ENCODE results near the gene MBOAT2. TPM values are rescaled to one million over a fixed set of nuclear protein-coding genes. Genes with fewer than 3 reads are reported as not detected.

The MBOAT2 gene
- total and polyA plus RNA-seq, 3 donors from 2014 or later, result 21.2 to 24.8 (median 24.2) TPM

- intact Hi-C loops (cut with DNase I; ENCODE audit: low total_unique reads), result no loop called here
- 52 to 61% methylated on average over 1 of the region's 1 CpG for WGBS, 2 donors
- H3K4me1 ChIP-seq, result no peaks in the 10 kb centered on the region
- no peaks in the 10 kb centered on the region for H3K36me3 ChIP-seq (ENCODE audit: low read depth, missing control alignments)
- no peaks in the 10 kb centered on the region for H3K27me3 ChIP-seq
- no peak for DNase-seq
- TF ChIP-seq, protein P1, sequence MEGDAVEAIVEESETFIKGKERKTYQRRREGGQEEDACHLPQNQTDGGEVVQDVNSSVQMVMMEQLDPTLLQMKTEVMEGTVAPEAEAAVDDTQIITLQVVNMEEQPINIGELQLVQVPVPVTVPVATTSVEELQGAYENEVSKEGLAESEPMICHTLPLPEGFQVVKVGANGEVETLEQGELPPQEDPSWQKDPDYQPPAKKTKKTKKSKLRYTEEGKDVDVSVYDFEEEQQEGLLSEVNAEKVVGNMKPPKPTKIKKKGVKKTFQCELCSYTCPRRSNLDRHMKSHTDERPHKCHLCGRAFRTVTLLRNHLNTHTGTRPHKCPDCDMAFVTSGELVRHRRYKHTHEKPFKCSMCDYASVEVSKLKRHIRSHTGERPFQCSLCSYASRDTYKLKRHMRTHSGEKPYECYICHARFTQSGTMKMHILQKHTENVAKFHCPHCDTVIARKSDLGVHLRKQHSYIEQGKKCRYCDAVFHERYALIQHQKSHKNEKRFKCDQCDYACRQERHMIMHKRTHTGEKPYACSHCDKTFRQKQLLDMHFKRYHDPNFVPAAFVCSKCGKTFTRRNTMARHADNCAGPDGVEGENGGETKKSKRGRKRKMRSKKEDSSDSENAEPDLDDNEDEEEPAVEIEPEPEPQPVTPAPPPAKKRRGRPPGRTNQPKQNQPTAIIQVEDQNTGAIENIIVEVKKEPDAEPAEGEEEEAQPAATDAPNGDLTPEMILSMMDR (IDR thresholded peaks at IDR 0.05), result no peak
- no peak for TF ChIP-seq POLR2A (IDR thresholded peaks at IDR 0.05)
- H3K9me3 ChIP-seq, result no peaks in the 10 kb centered on the region
- H3K27ac ChIP-seq, result no peak overlapping the region
- H3K4me3 ChIP-seq, result no peak overlapping the region
These were observed 110.0 kb downstream of the MBOAT2 start for GRCh38 chr2:8893474-8893873.

GRCh38 chr2:8892111-8892510 lies 111.4 kb downstream of the MBOAT2 start:
- WGBS, 2 donors, result 76 to 80% methylated on average over 2 of the region's 2 CpGs
- no peak overlapping the region for H3K4me3 ChIP-seq
- H3K36me3 ChIP-seq (ENCODE audit: low read depth, missing control alignments), result no peaks in the 10 kb centered on the region
- no peak for DNase-seq
- no peak overlapping the region for H3K27ac ChIP-seq
- no peaks in the 10 kb centered on the region for H3K27me3 ChIP-seq
- H3K9me3 ChIP-seq, result no peaks in the 10 kb centered on the region
- TF ChIP-seq POLR2A (IDR thresholded peaks at IDR 0.05), result no peak
- TF ChIP-seq, protein P1 (IDR thresholded peaks at IDR 0.05), result no peak
- no peaks in the 10 kb centered on the region for H3K4me1 ChIP-seq
- intact Hi-C loops (cut with DNase I; ENCODE audit: low total_unique reads), result no loop called here

DNA sequence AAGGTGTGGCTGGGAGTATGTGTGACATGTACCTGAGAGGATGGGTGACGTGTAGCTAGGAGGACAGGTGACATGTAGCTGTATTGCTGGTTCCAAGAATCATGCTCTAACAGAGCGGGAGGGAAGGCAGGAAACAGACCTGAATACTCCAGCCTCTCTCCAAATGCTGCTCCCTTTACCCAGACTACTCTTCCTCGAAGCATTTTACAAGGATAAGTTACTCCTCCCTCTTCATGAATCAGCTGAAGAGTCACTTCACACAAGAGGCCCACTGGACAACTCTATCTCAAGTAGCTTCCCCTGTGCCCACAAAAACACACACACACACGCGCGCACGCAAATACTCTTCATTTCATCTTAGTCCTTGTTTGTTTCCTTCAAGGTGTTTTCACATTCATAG lies 113.5 kb downstream of the MBOAT2 start:
- Histone ChIP-seq H3K9me3 (no peaks in the 10 kb centered on the region), H3K27me3 (no peaks in the 10 kb centered on the region), H3K36me3 (ENCODE audit: low read depth, missing control alignments) (no peaks in the 10 kb centered on the region), H3K4me3 (no peak overlapping the region), H3K27ac (no peak overlapping the region), H3K4me1 (no peaks in the 10 kb centered on the region)
- 92 to 95% methylated on average over 7 of the region's 7 CpGs for whole genome bisulfite sequencing, 2 donors
- intact Hi-C loops (cut with DNase I; ENCODE audit: low total_unique reads), result no loop called here
- DNase-seq, result no peak
- no peak for TF ChIP-seq POLR2A (IDR thresholded peaks at IDR 0.05)

DNA sequence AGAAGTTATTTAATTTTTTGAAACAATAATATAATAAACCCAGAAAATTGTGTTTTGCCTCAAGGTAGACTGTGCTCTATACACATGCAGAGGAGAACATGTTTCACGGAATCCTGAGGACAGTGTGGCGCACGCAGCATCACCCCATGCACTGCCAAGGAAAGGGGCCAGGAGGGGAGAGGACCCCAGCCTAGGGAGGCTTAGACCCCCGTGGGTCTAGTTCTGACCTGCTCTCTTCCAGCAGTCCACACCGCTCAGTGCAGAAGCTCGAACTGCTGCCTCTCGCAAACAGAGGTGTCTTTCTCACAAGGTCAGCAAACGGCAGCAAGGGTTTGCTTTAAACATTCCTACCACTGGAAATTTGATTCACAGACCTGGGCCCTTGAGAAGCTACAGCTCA lies 114.5 kb downstream of the MBOAT2 start:
- intact Hi-C loops (cut with DNase I; ENCODE audit: low total_unique reads), result no loop called here
- 86 to 89% methylated on average over 8 of the region's 8 CpGs for WGBS, 2 donors
- H3K36me3 ChIP-seq (ENCODE audit: low read depth, missing control alignments), result no peaks in the 10 kb centered on the region
- no peak for TF ChIP-seq POLR2A (IDR thresholded peaks at IDR 0.05)
- TF ChIP-seq, protein P1 (IDR thresholded peaks at IDR 0.05), result no peak
- no peak overlapping the region for H3K27ac ChIP-seq
- H3K4me1 ChIP-seq, result no peaks in the 10 kb centered on the region
- H3K4me3 ChIP-seq, result no peak overlapping the region
- no peaks in the 10 kb centered on the region for H3K27me3 ChIP-seq
- no peaks in the 10 kb centered on the region for H3K9me3 ChIP-seq
- no peak for DNase-seq

GRCh38 chr2:8886876-8887275 lies 116.6 kb downstream of the MBOAT2 start:
- 76 to 78% methylated on average over 2 of the region's 2 CpGs for WGBS, 2 donors
- Histone ChIP-seq H3K27ac (no peak overlapping the region), H3K4me1 (no peaks in the 10 kb centered on the region), H3K27me3 (no peaks in the 10 kb centered on the region), H3K9me3 (no peaks in the 10 kb centered on the region), H3K36me3 (ENCODE audit: low read depth, missing control alignments) (no peaks in the 10 kb centered on the region), H3K4me3 (no peak overlapping the region)
- DNase-seq, result no peak
- TF ChIP-seq, protein P1 (IDR thresholded peaks at IDR 0.05), result no peak
- TF ChIP-seq POLR2A (IDR thresholded peaks at IDR 0.05), result no peak
- intact Hi-C loops (cut with DNase I; ENCODE audit: low total_unique reads), result no loop called here

Measured in testis (tissue), 3 donors.